Activated CD8-positive, alpha-beta memory T cell treated with anti-CD3 and anti-CD28 coated beads, Interleukin-2, amount 50 U/mL, for 24 hours (primary cell): Measurements from ENCODE around the gene OSBP.
A peak's percentile ranks its signal among the peaks of the same experiment; 100 is the strongest.
"Not testable (repeated sequence)": the region's sequence is repeated elsewhere in the genome, so short reads cannot be mapped to it uniquely, and the experiment has no call there.

Experiments
- DNase-seq: peaks from one replicate; pipeline ENCODE4 v3.0.0-alpha.2; 2020; ENCODE audit errors: extremely low read depth

Gene OSBP

DNA sequence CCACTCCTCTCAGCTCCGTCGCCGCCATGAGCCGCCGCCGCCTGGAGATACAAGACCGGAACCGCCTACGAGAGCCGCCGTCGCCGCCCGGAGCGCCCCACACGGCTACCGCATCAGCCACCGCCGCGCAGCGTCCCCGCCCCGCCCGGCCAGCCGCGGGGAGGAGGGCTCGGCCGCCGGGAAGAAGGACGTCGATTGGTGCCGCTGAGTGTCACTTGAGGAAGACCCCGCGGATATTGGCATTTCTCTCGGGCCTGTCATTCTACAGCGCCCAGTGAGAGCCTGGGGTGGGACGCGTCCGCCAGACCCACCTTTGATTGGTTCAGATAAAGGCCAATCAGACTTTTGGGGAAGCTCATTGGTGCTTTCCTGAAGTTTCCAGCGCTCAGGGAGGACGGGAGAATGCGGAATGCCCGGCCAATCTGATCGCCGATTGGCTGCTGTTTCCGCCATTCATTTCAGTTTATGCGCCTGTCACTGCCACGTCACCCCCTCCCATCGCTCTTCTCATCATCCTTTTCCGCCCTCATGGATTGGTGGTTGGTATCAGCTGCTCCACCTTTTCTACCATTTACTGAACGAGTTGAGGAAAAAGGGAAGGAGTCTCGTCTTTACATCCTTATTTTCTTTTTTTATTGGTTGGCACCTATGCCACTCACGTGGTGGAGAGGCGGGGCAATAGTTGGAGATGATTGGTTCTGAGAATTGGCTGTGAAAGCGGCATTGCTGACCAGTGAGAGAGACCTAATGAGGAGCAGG lies at the start of gene OSBP:
OSBP (minus strand) TSS at position 138 of the 759 bp plus-strand sequence; CDS start at position 28, 110 bp downstream.
- peak; percentile 96 for DNase-seq

DNA sequence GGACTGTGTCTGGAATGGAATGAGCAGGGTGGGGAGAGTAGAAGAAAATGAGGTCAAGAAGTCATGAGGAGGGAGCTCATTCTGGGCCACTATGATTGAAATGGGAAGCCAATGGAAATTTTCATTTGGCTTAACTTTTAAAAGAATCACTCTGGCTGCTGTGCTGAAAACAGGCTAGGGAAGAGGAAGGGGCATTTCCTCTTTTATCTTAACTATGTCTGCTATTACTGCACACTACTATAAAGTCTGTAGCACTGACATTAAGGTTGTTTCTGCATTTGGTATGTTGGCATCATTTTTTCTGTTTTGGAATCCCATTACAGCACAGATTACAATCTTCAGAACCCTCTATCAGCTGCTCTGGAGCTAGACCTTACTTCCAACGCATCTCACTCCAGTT lies 45.0 kb upstream of the OSBP start:
- DNase-seq, result no peak

- DNase-seq, result no peak
Observed at GRCh38 chr11:59659981-59660380, 44.4 kb upstream of the OSBP start.

DNA sequence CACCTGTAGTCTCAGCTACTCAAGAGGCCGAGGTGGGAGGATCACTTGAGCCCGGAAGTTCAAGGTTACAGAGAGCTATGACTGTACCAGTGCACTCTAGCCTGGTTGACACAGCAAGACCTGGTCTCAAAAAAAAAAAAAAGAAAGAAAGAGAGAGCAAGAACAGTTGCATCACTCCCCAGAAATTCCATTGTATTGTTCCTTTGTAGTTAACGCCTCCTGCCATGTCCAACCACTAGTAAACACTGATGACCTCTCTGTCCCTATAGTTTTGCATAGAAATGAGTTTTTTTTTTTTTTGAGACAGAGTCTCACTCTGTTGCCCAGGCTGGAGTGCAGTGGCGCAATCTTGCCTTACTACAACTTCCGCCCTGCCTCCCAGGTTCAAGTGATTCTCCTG lies 42.5 kb upstream of the OSBP start:
- DNase-seq, result no peak

DNA sequence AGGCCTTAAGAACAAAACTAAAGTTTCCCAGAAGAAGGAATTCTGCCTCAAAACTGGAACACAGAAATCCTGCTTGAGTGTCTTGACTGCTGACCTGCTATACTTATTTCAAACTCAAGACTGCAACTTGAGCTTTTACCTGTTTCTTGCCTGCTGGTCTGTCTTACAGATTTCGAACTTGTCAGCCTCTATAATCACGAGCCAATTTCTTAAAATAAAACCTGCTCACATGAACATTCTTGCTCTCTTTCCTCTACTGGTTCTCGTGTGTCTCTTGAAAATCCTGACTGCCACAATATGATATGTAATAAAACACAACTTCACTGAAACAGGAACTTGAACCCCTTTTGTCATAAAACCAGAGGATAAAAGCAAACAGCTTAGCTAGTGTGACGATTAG lies 39.3 kb upstream of the OSBP start:
- DNase-seq, result no peak

DNA sequence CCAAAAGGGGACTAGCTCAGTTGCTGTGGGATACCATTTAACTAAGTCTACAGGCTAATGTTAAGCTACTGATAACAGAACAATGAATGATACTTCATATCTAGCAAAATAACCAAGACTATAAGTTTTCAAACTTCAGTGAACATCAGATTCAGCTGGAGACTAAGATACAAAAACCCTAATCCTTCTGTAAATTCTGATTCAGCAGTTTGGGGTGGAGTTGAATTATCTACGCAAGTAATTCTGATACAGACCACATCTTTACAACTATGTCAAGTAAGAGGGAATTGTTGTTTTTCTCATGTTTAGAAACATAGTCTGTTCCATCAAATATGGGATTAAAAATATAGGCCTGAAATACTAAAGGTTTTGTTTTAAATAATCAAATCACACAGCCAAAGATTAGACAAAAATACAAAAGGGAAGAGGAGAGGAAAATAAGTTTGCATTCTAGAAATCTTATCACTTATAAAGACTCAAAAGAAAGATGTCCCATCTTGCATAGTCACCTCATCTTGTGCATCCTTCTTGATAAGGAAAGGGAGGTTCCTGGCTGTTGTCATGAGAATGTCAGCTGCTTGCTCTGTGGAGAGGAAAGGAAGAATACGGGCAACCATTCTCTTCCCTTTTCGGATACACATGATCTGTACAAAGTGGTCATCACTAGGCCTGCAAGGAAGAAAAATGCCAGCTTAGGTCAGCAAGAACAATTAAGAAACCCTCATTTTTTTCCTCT lies 31.8 kb upstream of the OSBP start:
- no peak for DNase-seq

GRCh38 chr11:59644528-59644927 lies 29.0 kb upstream of the OSBP start:
- DNase-seq, result no peak

DNA sequence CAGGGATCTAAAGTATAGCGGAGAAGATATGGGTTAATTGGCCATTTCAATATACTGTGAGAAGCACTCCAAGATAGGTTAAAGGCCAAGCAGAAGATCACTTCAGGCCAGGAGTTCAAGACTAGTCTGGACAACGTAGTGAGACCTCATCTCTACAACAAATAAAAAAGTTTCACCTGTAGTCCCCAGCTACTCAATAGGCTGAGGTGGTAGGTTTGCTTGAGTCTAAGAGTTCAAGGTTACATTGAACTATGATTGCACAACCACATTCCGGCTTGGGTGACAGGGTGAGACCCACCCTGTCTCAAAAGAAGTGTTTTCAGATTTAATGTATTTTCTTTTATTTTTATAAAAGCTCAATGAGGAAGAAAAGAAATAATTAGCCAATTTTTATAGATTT lies 27.8 kb upstream of the OSBP start:
- no peak for DNase-seq

- DNase-seq, result no peak
Observed at GRCh38 chr11:59641156-59641555, 25.6 kb upstream of the OSBP start.

- DNase-seq, result no peak
Observed at GRCh38 chr11:59630493-59630892, 14.9 kb upstream of the OSBP start.

DNA sequence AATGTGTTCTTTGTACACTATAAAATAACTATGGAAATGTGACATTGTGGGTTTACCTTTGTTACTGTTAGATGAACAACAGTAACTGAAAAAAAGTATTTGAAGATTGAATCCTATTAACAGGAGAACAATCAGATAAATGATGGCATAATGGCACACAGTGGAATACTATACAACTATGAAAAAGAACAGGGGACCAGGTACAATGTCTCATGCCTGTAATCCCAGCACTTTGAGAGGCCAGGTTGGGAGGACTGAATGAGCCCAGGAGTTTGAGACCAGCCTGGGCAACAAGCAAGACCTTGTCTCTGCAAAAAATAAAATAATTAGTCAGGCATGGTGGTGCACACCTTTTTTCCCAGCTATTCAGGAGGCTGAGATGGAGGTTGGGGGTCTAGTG lies 14.4 kb upstream of the OSBP start:
- no peak for DNase-seq

DNA sequence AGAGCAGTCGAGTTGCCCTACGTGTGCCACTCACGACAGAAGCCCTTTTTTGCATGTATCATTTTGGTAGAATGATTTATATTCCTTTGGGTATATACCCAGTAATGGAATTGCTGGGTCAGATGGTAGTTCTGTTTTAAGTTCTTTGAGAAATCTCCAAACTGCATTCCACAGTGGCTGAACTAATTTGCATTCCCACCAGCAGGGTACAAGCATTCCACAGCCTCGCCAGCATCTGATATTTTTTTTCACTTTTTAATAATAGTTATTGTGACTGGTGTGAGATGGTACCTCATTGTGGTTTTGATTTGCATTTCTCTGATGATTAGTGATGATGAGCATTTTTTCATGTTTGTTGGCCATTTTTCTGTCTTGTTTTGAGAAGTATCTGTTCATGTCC lies 11.4 kb upstream of the OSBP start:
- not testable (repeated sequence) for DNase-seq

- no peak for DNase-seq
Observed at GRCh38 chr11:59625703-59626102, 10.1 kb upstream of the OSBP start.

DNA sequence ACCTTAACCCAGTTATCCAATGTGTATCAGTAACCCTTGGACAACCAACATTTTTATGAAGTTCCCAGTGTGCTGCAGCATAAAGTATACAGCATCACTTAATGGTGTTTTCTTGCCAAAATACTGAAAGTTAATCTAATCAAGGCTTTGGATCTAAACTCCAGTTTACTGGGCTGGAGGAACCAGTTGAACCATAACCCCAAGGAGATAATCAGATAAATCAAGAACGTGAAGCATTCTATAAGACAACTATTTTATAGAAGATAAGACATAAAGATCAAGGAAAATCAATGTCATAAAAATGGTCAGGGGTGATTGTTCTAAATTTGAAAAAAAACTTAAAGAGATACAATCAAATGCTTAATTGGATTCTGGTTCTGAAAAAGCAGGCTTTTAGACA lies 2.3 kb upstream of the OSBP start:
- DNase-seq, result no peak

DNA sequence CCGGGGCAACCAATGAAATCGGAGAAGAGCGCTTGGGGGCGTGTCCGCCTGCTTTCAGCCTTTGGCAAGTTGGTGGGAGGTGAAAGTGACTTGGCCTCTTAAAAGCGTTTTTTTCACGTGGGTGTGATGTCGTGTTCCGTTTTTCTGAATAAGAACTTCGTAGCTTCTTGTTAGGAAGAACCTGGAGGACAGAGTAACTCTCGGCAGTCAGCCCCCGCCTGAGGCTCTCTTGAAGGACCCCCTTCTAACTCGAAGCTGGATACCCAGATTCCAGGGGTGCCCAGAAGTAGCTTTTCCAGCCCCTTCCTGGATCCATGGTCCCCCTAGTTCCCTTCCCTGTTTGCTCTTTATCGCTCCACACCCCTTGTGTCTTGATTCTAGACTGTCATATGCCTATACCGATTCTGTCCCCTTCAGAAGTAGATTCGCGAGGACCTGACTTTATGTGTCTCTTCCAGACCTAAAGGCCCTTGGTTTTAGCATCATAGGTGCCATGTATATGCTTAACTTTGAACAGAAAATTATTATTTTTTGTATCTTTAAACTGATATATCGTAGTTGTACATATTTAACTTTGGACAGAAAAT lies 915 bp upstream of the OSBP start:
- DNase-seq, result no peak

- DNase-seq, result peak; percentile 25
Observed at GRCh38 chr11:59615120-59615636, 396 bp downstream of the OSBP start.

DNA sequence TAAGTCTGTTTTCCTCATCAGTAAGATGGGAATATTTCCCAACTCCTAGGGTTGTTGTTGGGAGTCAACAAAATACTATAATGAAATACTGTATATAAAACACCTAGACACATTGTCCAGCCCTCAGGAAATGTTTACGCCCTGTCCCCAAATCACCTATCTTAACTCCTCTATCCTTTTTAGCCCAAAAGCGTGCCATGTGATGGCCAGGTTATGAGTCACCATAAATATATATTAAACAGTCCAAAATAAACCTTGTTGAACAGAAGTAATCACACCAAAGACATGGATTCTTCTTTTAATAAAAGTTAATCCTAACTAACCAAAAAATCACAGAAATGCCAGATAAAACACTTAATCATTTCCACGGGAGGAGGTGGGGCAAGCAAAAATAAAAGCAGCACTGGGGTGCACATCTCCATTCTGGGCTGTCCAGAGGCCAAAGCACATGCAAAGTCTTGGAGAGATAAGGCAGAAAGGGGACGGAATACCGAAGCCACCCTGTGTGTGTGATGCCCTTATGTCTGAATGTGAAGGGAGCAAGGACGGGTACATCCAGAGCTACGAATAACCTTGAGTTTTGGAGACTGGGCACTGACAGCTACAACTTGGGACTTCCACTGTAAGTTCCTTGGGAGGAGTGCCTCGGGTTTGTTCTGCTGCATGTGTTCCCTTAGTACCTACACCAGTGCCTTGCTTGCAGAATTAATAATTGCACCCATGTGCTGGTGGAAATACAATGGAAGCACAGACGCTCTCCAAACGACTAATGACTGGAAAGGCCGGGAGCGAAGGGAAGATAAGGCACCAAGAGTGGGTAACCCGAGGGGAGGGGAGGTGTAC lies 1.1 kb downstream of the OSBP start:
- no peak for DNase-seq

DNA sequence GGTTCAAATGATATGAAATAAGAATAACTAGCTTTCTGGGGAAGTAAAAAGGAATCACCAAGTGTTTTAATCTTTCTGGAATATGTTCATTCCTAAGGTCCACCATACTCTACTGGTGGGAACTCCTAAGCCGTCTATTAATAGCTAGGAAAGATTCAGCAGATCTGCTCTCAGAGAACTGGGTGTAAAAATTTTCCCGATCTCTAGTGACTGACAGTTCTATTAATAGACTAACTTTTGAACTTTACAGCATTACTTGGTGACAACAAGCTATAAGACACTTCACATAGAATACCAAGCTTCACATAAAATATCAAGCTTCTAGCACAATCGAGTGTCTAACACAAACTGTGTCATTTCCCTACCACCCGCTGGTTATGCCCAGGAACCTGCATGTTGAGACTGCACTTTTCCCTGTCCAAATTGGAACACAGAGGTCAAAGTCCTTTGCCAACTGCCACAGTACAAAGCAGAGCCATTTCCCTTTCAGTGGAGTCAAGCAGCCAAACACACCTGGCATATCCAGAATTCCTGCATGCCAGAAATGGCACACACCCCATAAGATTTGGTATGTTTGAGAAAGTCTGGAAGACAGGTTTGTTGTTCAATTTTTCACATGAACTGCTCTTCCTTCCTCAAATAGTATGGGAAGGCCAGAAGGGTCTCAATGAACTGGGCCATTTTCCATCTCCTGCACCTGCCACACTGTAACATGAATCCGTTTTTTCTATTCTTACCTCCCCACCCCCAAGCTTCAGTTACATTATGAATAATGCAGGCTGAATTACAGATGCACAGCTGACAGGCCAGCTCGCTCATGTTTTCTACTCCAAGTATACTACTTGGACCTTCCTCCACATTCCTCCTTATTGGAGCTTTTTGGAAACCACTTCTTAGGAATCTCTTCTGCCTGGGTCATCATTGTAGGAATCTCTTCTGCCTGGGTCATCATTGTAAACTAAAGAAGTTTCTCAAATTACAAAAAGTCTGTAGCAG lies 3.7 kb downstream of the OSBP start:
- DNase-seq, result no peak

DNA sequence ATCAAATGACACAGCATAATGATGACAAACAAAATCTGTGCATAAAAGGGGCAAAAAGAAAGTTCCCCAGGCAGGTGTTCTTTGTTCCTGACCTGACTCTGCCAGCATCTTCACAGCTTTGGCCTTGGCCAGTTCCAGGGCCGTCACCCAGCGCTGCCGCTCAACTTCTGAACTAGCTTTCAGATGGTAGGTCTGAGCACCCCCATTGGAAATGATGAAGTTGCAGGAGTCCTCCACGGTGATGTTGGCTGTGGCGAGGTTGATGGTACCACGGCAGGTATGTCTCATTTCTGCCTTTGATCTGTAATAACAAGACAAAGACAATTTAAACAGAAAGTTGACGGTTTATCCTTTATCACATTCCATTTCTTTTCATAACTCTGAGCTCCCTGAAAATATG lies 5.3 kb downstream of the OSBP start:
- DNase-seq, result no peak

GRCh38 chr11:59607703-59608454 lies 7.7 kb downstream of the OSBP start:
- DNase-seq, result no peak
